Nephron progenitor cell (in vitro differentiated cells): ENCODE data around the gene OR1F1.

Source experiments
- DNase-seq: peaks from one replicate; pipeline ENCODE4 v3.0.0; 2021
- H3K27ac Mint-ChIP-seq: 2 replicates; pipeline ENCODE4 v1.8.0; 2021; ENCODE audit warnings: mild to moderate bottlenecking, moderate library complexity, mixed read lengths
- H3K27me3 Mint-ChIP-seq: 2 replicates; pipeline ENCODE4 v1.8.0; 2021; ENCODE audit warnings: mild to moderate bottlenecking, low read depth, mixed read lengths; ENCODE audit not compliant: poor library complexity
- H3K36me3 Mint-ChIP-seq: 2 replicates; pipeline ENCODE4 v1.8.0; 2021; ENCODE audit warnings: low read depth, mixed read lengths
- H3K4me1 Mint-ChIP-seq: 2 replicates; pipeline ENCODE4 v1.8.0; 2021; ENCODE audit warnings: mixed read lengths
- H3K4me3 Mint-ChIP-seq: 2 replicates; pipeline ENCODE4 v1.8.0; 2021; ENCODE audit warnings: mild to moderate bottlenecking, moderate library complexity, mixed read lengths
- H3K9me3 Mint-ChIP-seq: 2 replicates; pipeline ENCODE4 v1.8.0; 2021; ENCODE audit warnings: mild to moderate bottlenecking, moderate library complexity, mixed read lengths
- CTCF ChIP-seq: fragments of 200-600 bp; sonication (generic); IDR thresholded peaks from 2 replicates; pipeline ENCODE4 v1.5.0; 2021; ENCODE audit warnings: antibody characterized with exemption

OR1F1 gene

GRCh38 chr16:3243882-3244281 is 55.9 kb downstream of the OR1F1 start:
- Mint-ChIP-seq H3K4me3 (no peak overlapping the region), H3K36me3 (no peaks in the 10 kb centered on the region), H3K27ac (no peak overlapping the region), H3K9me3 (peaks cover 48% of the 10 kb centered on the region), H3K4me1 (no peaks in the 10 kb centered on the region), H3K27me3 (peaks cover 47% of the 10 kb centered on the region)
- DNase-seq = no peak
- no peak for TF ChIP-seq CTCF

GRCh38 chr16:3246002-3246401 is 58.0 kb downstream of the OR1F1 start:
- Mint-ChIP-seq H3K36me3 (no peaks in the 10 kb centered on the region), H3K4me3 (no peak overlapping the region), H3K27me3 (peaks cover 52% of the 10 kb centered on the region), H3K27ac (no peak overlapping the region), H3K9me3 (peaks cover 42% of the 10 kb centered on the region), H3K4me1 (no peaks in the 10 kb centered on the region)
- TF ChIP-seq CTCF = no peak
- no peak for DNase-seq

- Mint-ChIP-seq H3K4me3 (no peak overlapping the region), H3K4me1 (no peaks in the 10 kb centered on the region), H3K27me3 (peaks cover 48% of the 10 kb centered on the region), H3K9me3 (peaks cover 42% of the 10 kb centered on the region), H3K27ac (no peak overlapping the region), H3K36me3 (no peaks in the 10 kb centered on the region)
- TF ChIP-seq CTCF = no peak
- DNase-seq = no peak
Observed at GRCh38 chr16:3246876-3247275, 58.9 kb downstream of the OR1F1 start.

GRCh38 chr16:3248596-3248995 is 60.6 kb downstream of the OR1F1 start:
- peaks cover 48% of the 10 kb centered on the region for H3K27me3 Mint-ChIP-seq
- no peak overlapping the region for H3K4me3 Mint-ChIP-seq
- no peak for DNase-seq
- H3K4me1 Mint-ChIP-seq = no peaks in the 10 kb centered on the region
- H3K36me3 Mint-ChIP-seq = no peaks in the 10 kb centered on the region
- TF ChIP-seq CTCF = no peak
- H3K27ac Mint-ChIP-seq = no peak overlapping the region
- peaks cover 40% of the 10 kb centered on the region for H3K9me3 Mint-ChIP-seq

- Mint-ChIP-seq H3K27me3 (peaks cover 46% of the 10 kb centered on the region), H3K4me1 (no peaks in the 10 kb centered on the region), H3K27ac (no peak overlapping the region), H3K36me3 (no peaks in the 10 kb centered on the region), H3K9me3 (peaks cover 40% of the 10 kb centered on the region), H3K4me3 (no peak overlapping the region)
- no peak for TF ChIP-seq CTCF
- DNase-seq = no peak
Observed at GRCh38 chr16:3249020-3249419, 61.0 kb downstream of the OR1F1 start.

GRCh38 chr16:3249451-3249850 is 61.4 kb downstream of the OR1F1 start:
- TF ChIP-seq CTCF = no peak
- peaks cover 43% of the 10 kb centered on the region for H3K27me3 Mint-ChIP-seq
- H3K4me1 Mint-ChIP-seq = no peaks in the 10 kb centered on the region
- H3K4me3 Mint-ChIP-seq = no peak overlapping the region
- H3K9me3 Mint-ChIP-seq = peaks cover 40% of the 10 kb centered on the region
- H3K27ac Mint-ChIP-seq = no peak overlapping the region
- DNase-seq = no peak
- H3K36me3 Mint-ChIP-seq = no peaks in the 10 kb centered on the region
